ENCODE data around the gene BTNL8.

The BTNL8 gene

GRCh38 chr5:180909782-180910181, 10.8 kb downstream of the BTNL8 start:
- Histone ChIP-seq H3K79me2 (ENCODE audit: insufficient read depth, low read length) (no peaks in the 10 kb centered on the region), H3K4me3 (ENCODE audit: low read depth in 1 of 2, low read length in 2 of 2) (no peak overlapping the region), H3K36me3 (ENCODE audit: insufficient read depth, low read length) (no peaks in the 10 kb centered on the region), H3K4me1 (ENCODE audit: insufficient read depth, low read length) (no peaks in the 10 kb centered on the region), H3K27me3 (ENCODE audit: insufficient read depth, low read length, poor library complexity) (no peaks in the 10 kb centered on the region), H3K27ac (ENCODE audit: low read length) (no peak overlapping the region), H4K20me1 (ENCODE audit: insufficient read depth, low read length) (no peaks in the 10 kb centered on the region), H3K9me3 (ENCODE audit: insufficient read depth, low read length, severe bottlenecking) (no peaks in the 10 kb centered on the region), H2AFZ (ENCODE audit: low read depth, low read length) (no peak overlapping the region), H3K4me2 (ENCODE audit: insufficient read depth, low read length) (no peak overlapping the region), H3K9ac (ENCODE audit: low read depth, low read length) (no peak overlapping the region)
- no peak for ATAC-seq (ENCODE audit: insufficient read depth, low read depth)
- no peak for DNase-seq
- no peak for TF ChIP-seq EZH2 (IDR thresholded peaks at IDR 0.05; ENCODE audit: borderline replicate concordance, low read depth, low read length, severe bottlenecking)
- TF ChIP-seq CTCF (IDR thresholded peaks at IDR 0.05; ENCODE audit: borderline replicate concordance, extremely low read depth, low read length, poor library complexity, severe bottlenecking), result no peak

GRCh38 chr5:180910182-180910581, 11.2 kb downstream of the BTNL8 start:
- H4K20me1 ChIP-seq (ENCODE audit: insufficient read depth, low read length), result no peaks in the 10 kb centered on the region
- TF ChIP-seq EZH2 (IDR thresholded peaks at IDR 0.05; ENCODE audit: borderline replicate concordance, low read depth, low read length, severe bottlenecking) (no peak), CTCF (IDR thresholded peaks at IDR 0.05; ENCODE audit: borderline replicate concordance, extremely low read depth, low read length, poor library complexity, severe bottlenecking) (no peak)
- H3K9me3 ChIP-seq (ENCODE audit: insufficient read depth, low read length, severe bottlenecking), result no peaks in the 10 kb centered on the region
- ATAC-seq (ENCODE audit: insufficient read depth, low read depth), result no peak
- H3K27me3 ChIP-seq (ENCODE audit: insufficient read depth, low read length, poor library complexity), result no peaks in the 10 kb centered on the region
- H3K9ac ChIP-seq (ENCODE audit: low read depth, low read length), result no peak overlapping the region
- H3K79me2 ChIP-seq (ENCODE audit: insufficient read depth, low read length), result no peaks in the 10 kb centered on the region
- no peak overlapping the region for H2AFZ ChIP-seq (ENCODE audit: low read depth, low read length)
- no peak overlapping the region for H3K4me2 ChIP-seq (ENCODE audit: insufficient read depth, low read length)
- no peaks in the 10 kb centered on the region for H3K36me3 ChIP-seq (ENCODE audit: insufficient read depth, low read length)
- H3K4me1 ChIP-seq (ENCODE audit: insufficient read depth, low read length), result no peaks in the 10 kb centered on the region
- no peak for DNase-seq
- H3K4me3 ChIP-seq (ENCODE audit: low read depth in 1 of 2, low read length in 2 of 2), result no peak overlapping the region
- no peak overlapping the region for H3K27ac ChIP-seq (ENCODE audit: low read length)

GRCh38 chr5:180910735-180911134, 11.8 kb downstream of the BTNL8 start:
- H3K9me3 ChIP-seq (ENCODE audit: insufficient read depth, low read length, severe bottlenecking), result no peaks in the 10 kb centered on the region
- DNase-seq (no peak), ATAC-seq (ENCODE audit: insufficient read depth, low read depth) (no peak)
- H3K4me3 ChIP-seq (ENCODE audit: low read depth in 1 of 2, low read length in 2 of 2), result no peak overlapping the region
- H3K4me1 ChIP-seq (ENCODE audit: insufficient read depth, low read length), result no peaks in the 10 kb centered on the region
- H4K20me1 ChIP-seq (ENCODE audit: insufficient read depth, low read length), result no peaks in the 10 kb centered on the region
- H3K9ac ChIP-seq (ENCODE audit: low read depth, low read length), result no peak overlapping the region
- no peak overlapping the region for H2AFZ ChIP-seq (ENCODE audit: low read depth, low read length)
- H3K36me3 ChIP-seq (ENCODE audit: insufficient read depth, low read length), result no peaks in the 10 kb centered on the region
- H3K4me2 ChIP-seq (ENCODE audit: insufficient read depth, low read length), result no peak overlapping the region
- no peaks in the 10 kb centered on the region for H3K27me3 ChIP-seq (ENCODE audit: insufficient read depth, low read length, poor library complexity)
- H3K27ac ChIP-seq (ENCODE audit: low read length), result no peak overlapping the region
- no peaks in the 10 kb centered on the region for H3K79me2 ChIP-seq (ENCODE audit: insufficient read depth, low read length)
- TF ChIP-seq EZH2 (IDR thresholded peaks at IDR 0.05; ENCODE audit: borderline replicate concordance, low read depth, low read length, severe bottlenecking) (no peak), CTCF (IDR thresholded peaks at IDR 0.05; ENCODE audit: borderline replicate concordance, extremely low read depth, low read length, poor library complexity, severe bottlenecking) (no peak)

GRCh38 chr5:180914646-180915045, 15.7 kb downstream of the BTNL8 start:
- no peaks in the 10 kb centered on the region for H3K79me2 ChIP-seq (ENCODE audit: insufficient read depth, low read length)
- no peaks in the 10 kb centered on the region for H3K4me1 ChIP-seq (ENCODE audit: insufficient read depth, low read length)
- no peak for DNase-seq
- H3K27me3 ChIP-seq (ENCODE audit: insufficient read depth, low read length, poor library complexity), result no peaks in the 10 kb centered on the region
- H4K20me1 ChIP-seq (ENCODE audit: insufficient read depth, low read length), result no peaks in the 10 kb centered on the region
- no peak overlapping the region for H2AFZ ChIP-seq (ENCODE audit: low read depth, low read length)
- H3K4me3 ChIP-seq (ENCODE audit: low read depth in 1 of 2, low read length in 2 of 2), result no peak overlapping the region
- no peak overlapping the region for H3K9ac ChIP-seq (ENCODE audit: low read depth, low read length)
- H3K4me2 ChIP-seq (ENCODE audit: insufficient read depth, low read length), result no peak overlapping the region
- TF ChIP-seq CTCF (IDR thresholded peaks at IDR 0.05; ENCODE audit: borderline replicate concordance, extremely low read depth, low read length, poor library complexity, severe bottlenecking) (no peak), EZH2 (IDR thresholded peaks at IDR 0.05; ENCODE audit: borderline replicate concordance, low read depth, low read length, severe bottlenecking) (no peak)
- H3K36me3 ChIP-seq (ENCODE audit: insufficient read depth, low read length), result no peaks in the 10 kb centered on the region
- ATAC-seq (ENCODE audit: insufficient read depth, low read depth), result no peak
- H3K9me3 ChIP-seq (ENCODE audit: insufficient read depth, low read length, severe bottlenecking), result no peaks in the 10 kb centered on the region
- no peak overlapping the region for H3K27ac ChIP-seq (ENCODE audit: low read length)

Data from DND-41 (cell line).